ENCODE results near the gene TRIML1.

- TF ChIP-seq POLR2AphosphoS5 (IDR thresholded peaks at IDR 0.05) (no peak), CTCF (IDR thresholded peaks at IDR 0.05) (no peak)
Measured at GRCh38 chr4:188178806-188179205, 39.6 kb downstream of the TRIML1 start.
